Tongue (tissue), 2 donors: ENCODE measurements around the gene DLG4. TPM values are rescaled to one million over a fixed set of nuclear protein-coding genes. Genes with fewer than 3 reads are reported as not detected.
A peak's percentile ranks its signal among the peaks of the same experiment; 100 is the strongest.

Experiments used
- DNase-seq: peaks from one replicate; pipeline ENCODE4 v3.0.0-alpha.2; 2015
- total RNA-seq: library from RNA; depleted of rRNA; stranded (reverse); fragments of >200 nt; gene quantifications from one replicate; pipeline ENCODE4 v1.2.3, GENCODE V29; 2014

DLG4 gene
- total RNA-seq = 11.1 TPM

- peak; percentile 95 for DNase-seq
Measured at GRCh38 chr17:7219812-7220592, at the start of gene DLG4, which contains the start of gene ACADVL. Gene DLG4 (minus strand): TSS chr17:7219836. Gene ACADVL (plus strand): TSS chr17:7219938. CDS start chr17:7219985, 47 bp downstream.

DNA sequence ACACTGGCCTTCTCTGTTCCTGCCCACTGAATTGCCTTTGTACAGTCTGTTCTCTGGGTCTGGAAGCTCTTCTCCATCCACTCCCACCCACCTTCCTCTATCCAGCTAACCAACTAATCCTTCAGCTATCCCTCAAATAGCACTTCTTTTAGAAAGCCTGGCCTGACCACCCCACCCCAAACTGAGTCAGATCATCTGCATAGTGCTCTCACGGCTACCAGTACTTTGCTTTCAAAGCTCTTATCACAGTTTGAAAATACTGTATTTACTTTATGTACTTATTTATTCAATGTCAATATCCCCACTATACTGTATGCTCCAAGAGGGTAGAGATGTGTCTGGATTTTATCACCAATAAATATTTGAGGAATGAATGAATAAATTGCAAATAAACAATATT lies 47.1 kb upstream of the DLG4 start:
- DNase-seq = no peak

GRCh38 chr17:7263801-7264078 lies 44.1 kb upstream of the DLG4 start:
- no peak for DNase-seq

- no peak for DNase-seq
Measured at GRCh38 chr17:7262935-7263800, 43.5 kb upstream of the DLG4 start.

- DNase-seq = no peak
Measured at GRCh38 chr17:7262192-7262934, 42.7 kb upstream of the DLG4 start, which contains the start of gene CLDN7. Gene CLDN7 (minus strand): TSS chr17:7262478. CDS start chr17:7262043, 435 bp downstream.

DNA sequence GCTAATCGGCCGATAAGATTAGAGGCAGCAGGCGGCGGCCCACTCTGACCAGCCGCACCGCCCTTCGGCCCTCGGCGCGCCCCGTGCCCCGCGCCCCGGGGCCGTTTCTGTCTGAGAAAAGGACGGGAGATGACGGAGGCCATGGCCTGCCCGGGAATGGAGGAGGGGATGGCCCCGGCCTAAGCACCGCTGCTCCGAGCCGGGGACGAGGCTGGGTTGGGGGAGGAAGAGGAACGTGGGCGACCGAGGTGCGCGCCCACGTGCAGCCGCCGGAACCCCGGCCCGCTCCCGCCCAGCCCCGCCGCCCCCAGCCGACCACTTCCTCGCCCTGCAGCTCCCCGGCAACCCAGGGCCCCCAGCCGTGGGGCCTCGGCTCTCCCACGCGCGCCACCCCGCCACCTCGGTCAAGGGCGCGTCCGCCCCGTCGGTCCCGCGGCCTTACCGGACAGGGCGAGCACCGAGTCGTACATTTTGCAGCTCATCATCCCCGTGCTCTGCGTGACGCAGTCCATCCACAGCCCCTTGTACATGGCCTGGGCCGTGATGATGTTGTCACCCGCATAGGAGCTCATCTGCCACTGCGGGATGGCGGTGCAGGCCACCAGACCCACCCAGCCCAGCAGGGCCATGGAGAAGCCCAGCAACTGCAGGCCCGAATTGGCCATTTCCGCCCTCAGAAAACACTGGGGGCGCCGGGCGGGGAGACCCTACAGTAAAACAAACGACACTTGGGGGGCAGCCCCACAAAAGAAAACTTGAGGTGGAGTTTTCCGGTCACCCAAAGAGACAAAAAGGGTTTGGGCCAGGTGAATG lies 41.9 kb upstream of the DLG4 start:
- DNase-seq = no peak

- DNase-seq = no peak
Measured at GRCh38 chr17:7260651-7261378, 41.2 kb upstream of the DLG4 start.

GRCh38 chr17:7260151-7260550 lies 40.5 kb upstream of the DLG4 start:
- no peak for DNase-seq

GRCh38 chr17:7259555-7259889 lies 39.9 kb upstream of the DLG4 start:
- DNase-seq = no peak

DNA sequence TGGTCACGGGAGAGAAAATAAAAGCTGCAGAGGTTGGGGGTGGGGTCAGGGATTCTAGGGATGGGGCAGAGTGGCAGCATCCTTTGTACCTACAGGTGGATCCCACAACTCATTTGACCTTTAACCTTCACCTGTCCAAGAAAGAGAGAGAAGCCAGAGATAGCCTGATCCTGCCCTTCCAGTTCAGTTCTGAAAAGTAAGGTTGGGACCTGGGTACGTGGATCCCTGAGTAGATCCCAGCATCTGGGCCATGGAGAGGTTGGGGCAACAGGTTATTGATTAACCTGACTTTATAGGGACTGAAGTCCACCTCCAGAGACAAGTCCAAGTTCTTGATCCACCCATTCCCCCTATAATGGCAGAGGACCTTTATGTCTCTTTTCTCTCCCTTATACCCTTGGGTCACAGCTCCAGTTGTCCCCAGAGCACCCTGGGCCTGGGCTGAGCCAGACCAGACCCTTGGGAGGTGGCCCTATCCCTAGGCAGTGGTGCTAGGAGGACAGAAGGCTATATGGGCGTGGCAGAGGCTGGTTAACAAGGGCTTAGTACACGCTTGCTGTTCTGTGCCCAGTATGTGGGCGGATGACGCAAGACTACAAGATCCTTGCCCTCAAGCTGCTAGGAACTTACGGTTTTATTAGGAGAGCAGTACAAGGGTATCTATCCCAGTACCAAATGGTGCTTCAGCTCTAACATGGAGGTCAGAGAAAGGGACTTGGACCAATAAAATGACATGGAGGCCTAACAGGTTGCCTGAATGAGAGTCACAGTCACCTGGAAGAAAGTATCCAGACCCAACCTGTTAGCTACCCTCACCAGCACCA lies 39.3 kb upstream of the DLG4 start:
- no peak for DNase-seq

DNA sequence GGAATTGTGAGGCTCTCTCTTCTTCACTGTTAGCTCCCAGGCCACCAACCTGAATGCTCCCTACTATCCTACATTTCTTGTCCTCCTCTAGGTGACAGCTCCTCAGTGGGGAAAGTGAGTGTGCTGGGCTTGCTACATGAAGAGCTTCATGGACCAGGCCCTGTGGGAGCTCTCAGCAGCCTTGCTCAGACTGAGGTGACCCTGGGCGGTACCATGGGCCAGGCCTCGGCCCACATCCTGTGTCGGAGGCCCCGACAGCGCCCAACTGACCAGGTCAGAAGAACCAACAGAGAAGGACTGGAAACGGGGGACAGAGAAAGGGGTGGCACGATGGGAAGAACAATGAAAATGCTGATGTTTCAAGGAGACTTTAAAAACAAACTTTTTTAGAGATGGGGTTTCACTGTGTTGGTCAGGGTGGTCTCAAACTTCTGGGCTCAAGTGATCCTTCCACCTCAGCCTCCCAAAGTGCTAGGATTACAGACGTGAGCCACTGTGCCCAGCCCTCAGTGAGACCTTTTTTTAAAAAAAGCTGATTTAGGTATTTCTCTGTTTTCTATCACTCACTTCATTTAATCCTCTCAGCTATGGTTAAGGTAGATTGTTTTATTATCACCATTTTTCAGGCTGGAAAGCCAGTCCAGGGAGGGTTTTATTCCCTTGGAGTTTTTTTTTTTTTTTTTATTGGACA lies 37.3 kb upstream of the DLG4 start:
- no peak for DNase-seq

DNA sequence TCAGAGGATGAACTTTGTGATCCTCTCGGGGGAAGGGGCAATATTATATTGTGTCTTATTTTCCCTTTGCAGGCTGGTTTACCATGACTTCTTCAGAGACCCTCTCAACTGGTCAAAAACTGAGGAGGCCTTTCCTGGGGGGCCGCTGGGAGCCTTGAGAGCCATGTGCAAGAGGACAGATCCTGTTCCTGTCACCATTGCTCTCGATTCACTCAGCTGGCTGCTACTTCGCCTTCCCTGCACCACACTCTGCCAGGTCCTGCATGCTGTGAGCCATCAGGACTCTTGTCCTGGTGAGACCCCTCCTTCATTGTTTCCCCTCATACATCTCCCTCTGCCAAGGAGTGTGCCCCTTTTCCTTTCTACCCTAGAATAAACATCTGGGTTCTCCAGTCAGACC lies 34.9 kb upstream of the DLG4 start:
- no peak for DNase-seq

DNA sequence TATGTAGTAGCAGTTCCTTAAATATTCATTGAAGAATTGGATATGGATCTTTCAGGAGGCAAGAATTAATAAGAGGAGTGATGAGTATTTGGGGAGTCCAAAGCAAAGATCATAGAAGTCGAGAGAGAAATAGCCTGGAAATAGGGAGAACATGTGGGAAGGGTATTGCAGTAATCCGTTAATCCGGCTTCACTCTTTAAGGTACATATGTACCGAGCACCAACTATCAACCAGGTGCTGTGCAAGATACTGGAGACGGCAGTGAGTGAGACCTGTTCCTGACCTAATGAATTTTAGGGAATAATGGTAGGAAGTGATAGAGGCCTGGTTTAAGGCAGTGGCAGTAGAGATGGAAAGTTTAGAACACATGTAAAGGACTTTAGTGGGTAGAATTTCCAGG lies 33.4 kb upstream of the DLG4 start:
- no peak for DNase-seq

DNA sequence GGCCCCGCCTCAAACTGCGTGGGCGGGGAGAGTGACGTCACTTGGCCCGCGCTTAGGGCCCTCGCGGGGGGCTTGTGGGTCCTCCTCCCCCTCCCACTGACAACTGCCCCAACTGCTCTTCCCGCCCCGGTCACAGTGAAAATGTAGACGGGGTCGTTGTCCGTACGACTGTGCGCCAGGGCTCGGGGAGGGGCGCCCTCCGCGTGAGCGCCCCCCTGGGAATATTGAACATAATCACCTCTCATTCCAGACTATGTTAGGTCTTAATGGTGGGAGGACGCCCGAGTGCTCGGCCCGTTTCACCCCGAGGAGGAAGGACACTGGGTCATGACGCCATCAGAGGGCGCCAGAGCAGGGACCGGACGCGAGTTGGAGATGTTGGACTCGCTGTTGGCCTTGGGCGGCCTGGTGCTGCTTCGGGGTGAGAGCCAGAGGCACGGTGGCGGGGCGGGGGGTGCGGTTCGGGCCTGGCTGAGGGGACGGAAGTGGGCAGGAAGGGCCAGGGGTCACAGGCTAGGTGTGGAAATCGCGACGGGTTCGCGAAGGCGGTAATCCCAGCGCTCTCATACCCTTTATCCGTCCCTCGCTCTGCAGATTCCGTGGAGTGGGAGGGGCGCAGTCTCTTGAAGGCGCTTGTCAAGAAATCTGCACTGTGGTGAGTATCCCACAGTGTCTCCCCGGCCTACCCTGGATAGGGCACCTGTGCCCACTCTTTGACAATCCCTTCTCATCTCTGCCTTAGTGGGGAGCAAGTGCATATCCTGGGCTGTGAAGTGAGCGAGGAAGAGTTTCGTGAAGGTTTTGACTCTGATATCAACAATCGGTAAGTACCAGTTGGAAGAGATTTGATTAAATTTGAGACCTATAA lies 32.8 kb upstream of the DLG4 start, which contains the start of gene ELP5:
TSS of gene ELP5 (plus strand) at position 40 of the 868 bp plus-strand sequence. CDS start at position 376, 336 bp downstream.
- peak; percentile 97 for DNase-seq

DNA sequence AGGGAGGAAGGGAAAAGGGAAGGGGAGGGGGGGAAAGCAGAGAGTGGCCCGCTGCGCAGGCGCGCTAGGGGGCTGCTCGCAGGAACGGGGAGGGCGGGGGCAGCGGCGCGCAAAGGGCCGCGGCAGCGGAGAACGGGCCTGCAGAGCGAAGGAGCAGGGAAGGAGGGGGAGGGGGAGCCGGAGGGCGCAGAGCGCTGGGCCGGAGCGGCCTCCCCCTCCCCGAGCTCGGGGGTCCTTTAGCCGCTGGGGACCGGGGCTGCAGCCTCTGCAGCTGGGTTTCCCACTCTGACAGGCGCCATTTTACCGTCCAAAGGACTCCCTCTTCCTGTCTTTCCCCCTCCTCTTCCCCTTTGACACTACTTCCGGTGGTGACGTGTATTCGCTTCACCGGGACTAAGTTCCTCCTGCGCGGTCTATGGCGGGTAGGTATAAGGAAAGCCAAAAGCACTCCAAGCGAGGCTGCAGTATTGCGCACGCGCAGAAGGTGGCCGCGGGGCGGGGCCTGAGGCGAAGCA lies 32.1 kb upstream of the DLG4 start, which contains the start of gene CTDNEP1:
TSS of gene CTDNEP1 (minus strand) at position 74 of the 515 bp plus-strand sequence. CDS start 438 bp downstream, outside the sequence.
- DNase-seq = peak; percentile 100

GRCh38 chr17:7250695-7251627 lies 31.3 kb upstream of the DLG4 start:
- DNase-seq = peak; percentile 45

DNA sequence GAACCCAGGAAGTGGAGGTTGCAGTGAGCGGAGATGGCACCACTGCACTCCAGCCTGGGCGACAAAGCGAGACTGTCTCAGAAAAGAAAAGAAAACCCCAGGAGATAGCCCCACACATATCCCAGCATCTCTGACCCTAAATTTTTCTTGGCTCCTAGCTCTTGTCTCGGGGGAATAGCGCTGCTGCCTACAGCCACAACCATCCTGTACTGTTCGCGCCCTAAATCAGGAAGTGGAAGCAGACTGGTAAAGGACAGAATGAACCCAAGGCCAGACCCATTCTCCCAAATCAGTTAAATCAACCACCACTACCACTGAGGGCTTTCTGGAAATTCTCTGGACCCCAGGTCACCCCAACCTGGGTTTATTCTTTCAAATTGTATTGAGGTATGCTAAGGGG lies 30.2 kb upstream of the DLG4 start:
- no peak for DNase-seq
